B cell (primary cell): Measurements from ENCODE around the gene CCDC141. TPM values are rescaled to one million over a fixed set of nuclear protein-coding genes. Genes with fewer than 3 reads are reported as not detected.
"Not testable (repeated sequence)": the region's sequence is repeated elsewhere in the genome, so short reads cannot be mapped to it uniquely, and the experiment has no call there.

ENCODE experiments used
- ATAC-seq: fragments of 200-7000 bp; cut with Tn5 transposase; one replicate; pipeline ENCODE4 v1.10.0; 2021; ENCODE audit warnings: low read depth, mild to moderate bottlenecking, moderate number of reproducible peaks, moderate library complexity
- CTCF ChIA-PET: fragments of 350-600 bp; sonication (Branson Sonifier 250); formaldehyde crosslinking; loops from one replicate; lab custom pipeline; 2021; ENCODE audit warnings: antibody characterized with exemption, inconsistent platforms; lab: Charles Lee
- POLR2A ChIA-PET: fragments of 350-600 bp; sonication (Branson Sonifier 250); formaldehyde crosslinking; loops from one replicate; lab custom pipeline; 2021; ENCODE audit warnings: antibody characterized with exemption; lab: Charles Lee
- DNase-seq: peaks from one replicate; pipeline ENCODE4 v3.0.0; 2013
- H2AFZ ChIP-seq: 2 replicates; pipeline ENCODE4 v1.6.1; 2012; ENCODE audit warnings: mild to moderate bottlenecking, low read depth, low read length; ENCODE audit not compliant: insufficient read depth, poor library complexity, severe bottlenecking
- H3K27ac ChIP-seq, 2 donors: 1 replicate in 1 of 2; 2 replicates in 1 of 2; pipeline ENCODE4 v1.5.1; 2012 to 2013; ENCODE audit warnings: low read length in 2 of 2, mild to moderate bottlenecking in 2 of 2, moderate library complexity in 1 of 2
- H3K27me3 ChIP-seq, 4 experiments: fragments of 200-600 bp in 1 of 4; sonication (generic) in 1 of 4; replicated peaks in 1 of 4; 1 replicate in 2 of 4; 2 replicates in 2 of 4; pipeline versions ENCODE4 v1.6.1 to v1.7.0; 2013 to 2016; ENCODE audit warnings: low read length in 3 of 4, mild to moderate bottlenecking in 2 of 4, mixed read lengths in 1 of 4, moderate library complexity in 1 of 4; ENCODE audit not compliant: insufficient read depth in 4 of 4, control insufficient read depth in 3 of 4; ENCODE audit errors: control extremely low read depth in 1 of 4
- H3K36me3 ChIP-seq, 2 experiments: replicated peaks in 1 of 2; 1 replicate in 1 of 2; 2 replicates in 1 of 2; pipeline versions ENCODE4 v1.6.1 to v1.7.1; 2013; ENCODE audit warnings: low read length in 1 of 2; ENCODE audit not compliant: insufficient read depth in 2 of 2, control insufficient read depth in 1 of 2; ENCODE audit errors: control extremely low read depth in 1 of 2, extremely low read depth in 1 of 2
- H3K4me1 ChIP-seq, 2 donors: fragments of 200-600 bp in 1 of 2; sonication (generic) in 1 of 2; 1 replicate in 1 of 2; 2 replicates in 1 of 2; pipeline versions ENCODE4 v1.5.1 to v1.6.1; 2013 to 2017; ENCODE audit warnings: low read length in 2 of 2; ENCODE audit not compliant: control insufficient read depth in 2 of 2, insufficient read depth in 2 of 2
- H3K4me2 ChIP-seq: replicated peaks from 2 replicates; pipeline ENCODE3; 2012; ENCODE audit warnings: mild to moderate bottlenecking, low read depth, low read length; ENCODE audit not compliant: poor library complexity, severe bottlenecking
- H3K4me3 ChIP-seq, 5 experiments: fragments of 200-600 bp in 1 of 5; sonication (generic) in 1 of 5; 1 replicate in 3 of 5; 2 replicates in 2 of 5; pipeline versions ENCODE4 v1.5.1 to v1.7.0; 2011 to 2016; ENCODE audit warnings: low read length in 4 of 5, mild to moderate bottlenecking in 4 of 5, low read depth in 2 of 5, control low read depth in 1 of 5, moderate library complexity in 1 of 5; ENCODE audit not compliant: insufficient read depth in 1 of 5; ENCODE audit errors: control extremely low read depth in 1 of 5, extremely low read depth in 1 of 5
- H3K79me2 ChIP-seq: fragments of 200-600 bp; sonication (generic); one replicate; pipeline ENCODE4 v1.6.0; 2016; ENCODE audit warnings: low read length; ENCODE audit not compliant: control insufficient read depth, insufficient read depth
- H3K9ac ChIP-seq: fragments of 200-600 bp; sonication (generic); 2 replicates; pipeline ENCODE4 v1.6.1; 2017; ENCODE audit warnings: mild to moderate bottlenecking, low read length, moderate library complexity
- H3K9me3 ChIP-seq, 3 donors: one replicate each; pipeline versions ENCODE4 v1.6.1 to v1.7.1; 2013; ENCODE audit warnings: low read length in 2 of 3; ENCODE audit not compliant: control insufficient read depth in 2 of 3, insufficient read depth in 1 of 3; ENCODE audit errors: control extremely low read depth in 1 of 3
- H4K20me1 ChIP-seq: 2 replicates; pipeline ENCODE4 v1.6.0; 2012; ENCODE audit warnings: mild to moderate bottlenecking, low read length; ENCODE audit not compliant: insufficient read depth, control insufficient read depth, poor library complexity, severe bottlenecking
- H3K27ac Mint-ChIP-seq: one replicate; pipeline ENCODE4 v1.8.0; 2021; ENCODE audit warnings: mixed read lengths
- H3K27me3 Mint-ChIP-seq: one replicate; pipeline ENCODE4 v1.8.0; 2021; ENCODE audit warnings: mixed read lengths
- H3K4me1 Mint-ChIP-seq: one replicate; pipeline ENCODE4 v1.8.0; 2021; ENCODE audit warnings: mixed read lengths
- H3K4me3 Mint-ChIP-seq: one replicate; pipeline ENCODE4 v1.8.0; 2021; ENCODE audit warnings: mixed read lengths
- H3K9me3 Mint-ChIP-seq: one replicate; pipeline ENCODE4 v1.8.0; 2022; ENCODE audit warnings: mixed read lengths; ENCODE audit not compliant: insufficient read depth
- CTCF ChIP-seq: fragments of 200-600 bp; IDR thresholded peaks from one replicate; pipeline ENCODE4 v1.8.0; 2022; ENCODE audit warnings: antibody characterized with exemption, mild to moderate bottlenecking
- EZH2 ChIP-seq: IDR thresholded peaks from 2 replicates; pipeline ENCODE4 v1.6.1; 2012; ENCODE audit warnings: borderline replicate concordance, low read depth, mild to moderate bottlenecking, moderate library complexity, low read length; ENCODE audit not compliant: insufficient read depth, poor library complexity, severe bottlenecking
- WGBS: methylation state at CpG from one replicate; pipeline ENCODE4 v1.1.5; 2013; ENCODE audit warnings: missing lambda C conversion rate; ENCODE audit not compliant: insufficient coverage; 5-methylcytosine and 5-hydroxymethylcytosine counted together
- intact Hi-C: fragments of 100-400 bp; cut with micrococcal nuclease; formaldehyde crosslinking; loops from one replicate; pipeline ENCODE4 v1.10.0; 2022
- polyA plus RNA-seq: library from polyadenylated mRNA; depleted of rRNA; stranded (reverse); fragments of >200 nt; gene quantifications from 2 replicates; pipeline ENCODE4 v1.2.3, GENCODE V29; 2012
- total RNA-seq, 2 donors: library from RNA; stranded (reverse); fragments of 120-200 nt in 1 of 2; gene quantifications; 1 replicate in 1 of 2; 2 replicates in 1 of 2; pipeline versions ENCODE4 v1.2.3 to v1.2.4, GENCODE V29; 2013 to 2022

Gene CCDC141
- total and polyA plus RNA-seq, 2 donors (not counting 1 experiment from before 2014, with no cell fraction given) = 2.1 to 47.5 TPM

GRCh38 chr2:178990533-178991241 is 59.2 kb downstream of the CCDC141 start:
- DNase-seq (peak; percentile 10), ATAC-seq (no peak)
- Histone ChIP-seq H3K4me1 (peaks cover 5 to 6% of the 10 kb centered on the region in 2 donors), H3K79me2 (no peaks in the 10 kb centered on the region), H3K4me2 (peak overlapping the region; percentile 63), H3K9me3 (peaks cover 0 to 7% (median 0%) of the 10 kb centered on the region in 3 donors), H2AFZ (peak overlapping the region; percentile 72), H3K9ac (peak overlapping the region; percentile 40), H3K36me3 (no peaks in the 10 kb centered on the region), H3K4me3 (peak overlapping the region in 2 of 5 experiments; percentile 34 to 36), H3K27me3 (no peaks in the 10 kb centered on the region), H4K20me1 (no peaks in the 10 kb centered on the region), H3K27ac (peak overlapping the region; percentile 27 to 57)
- POLR2A ChIA-PET = no interaction called here
- H3K27ac Mint-ChIP-seq = peak overlapping the region; percentile 69
- TF ChIP-seq CTCF (no peak), EZH2 (no peak)
- WGBS = 64% methylated on average over 3 of the region's 4 CpGs
- H3K4me3 Mint-ChIP-seq = peak overlapping the region; percentile 72
- H3K27me3 Mint-ChIP-seq = no peaks in the 10 kb centered on the region
- CTCF ChIA-PET = interaction anchor here (1.1 to 1.8 kb wide), 2 partner anchors 30 to 139 kb away, joined by 6 read pairs; no protein-coding TSS in a partner anchor
- H3K4me1 Mint-ChIP-seq = peaks cover 13% of the 10 kb centered on the region
- no peaks in the 10 kb centered on the region for H3K9me3 Mint-ChIP-seq
- intact Hi-C loops = no loop called here

GRCh38 chr2:178989424-178989823 is 60.5 kb downstream of the CCDC141 start:
- H3K9me3 ChIP-seq, H3K9me3 Mint-ChIP-seq: not testable (repeated sequence)
- CTCF ChIA-PET = interaction anchor here (0.6 to 1.8 kb wide), 2 partner anchors 10 to 140 kb away, joined by 3 to 6 read pairs; no protein-coding TSS in a partner anchor

GRCh38 chr2:178982652-178983051 is 67.3 kb downstream of the CCDC141 start:
- H3K27me3 Mint-ChIP-seq, H2AFZ ChIP-seq, H4K20me1 ChIP-seq, DNase-seq, H3K9me3 ChIP-seq, H3K4me3 ChIP-seq, H3K4me2 ChIP-seq, ATAC-seq, CTCF ChIA-PET, H3K4me1 Mint-ChIP-seq, H3K27me3 ChIP-seq, POLR2A ChIA-PET, H3K79me2 ChIP-seq, H3K4me3 Mint-ChIP-seq, H3K36me3 ChIP-seq, H3K27ac Mint-ChIP-seq, intact Hi-C loops, H3K9me3 Mint-ChIP-seq, H3K9ac ChIP-seq, H3K27ac ChIP-seq, H3K4me1 ChIP-seq: not testable (repeated sequence)
- WGBS = 93% methylated on average over 2 of the region's 10 CpGs

More at GRCh38 chr2:178989424-178989823, 60.5 kb downstream of the CCDC141 start:
- H2AFZ ChIP-seq, POLR2A ChIA-PET, H3K4me1 ChIP-seq, H3K9ac ChIP-seq, H3K27me3 Mint-ChIP-seq, H3K4me3 ChIP-seq, H3K4me2 ChIP-seq, H3K27ac Mint-ChIP-seq, H3K79me2 ChIP-seq, H3K4me3 Mint-ChIP-seq, intact Hi-C loops, H4K20me1 ChIP-seq, H3K27ac ChIP-seq, ATAC-seq, H3K27me3 ChIP-seq, DNase-seq, H3K36me3 ChIP-seq: not testable (repeated sequence)
- H3K4me1 Mint-ChIP-seq = peaks cover 13% of the 10 kb centered on the region
- WGBS = no CpG with 5 or more reads among the region's 1 CpG
